GM12891 (cell line): ENCODE results near the gene HSD17B10.
A peak's percentile ranks its signal among the peaks of the same experiment; 100 is the strongest.
"Not testable (repeated sequence)": the region's sequence is repeated elsewhere in the genome, so short reads cannot be mapped to it uniquely, and the experiment has no call there.

Source experiments
- DNase-seq: peaks from one replicate; pipeline ENCODE4 v3.0.0; 2011; ENCODE audit warnings: low spot score; ENCODE audit not compliant: insufficient read length
- FAIRE-seq: peaks from 2 replicates; lab custom pipeline; 2011; peaks lifted over from hg19 to GRCh38; lab: Jason Lieb, UNC
- PAX5 ChIP-seq: IDR thresholded peaks from 2 replicates; pipeline ENCODE4 v1.6.1; 2011; ENCODE audit warnings: low read length, moderate library complexity, mild to moderate bottlenecking; ENCODE audit not compliant: insufficient read depth, severe bottlenecking
- POLR2A ChIP-seq: IDR thresholded peaks from 2 replicates; pipeline ENCODE4 v1.6.1; 2011; ENCODE audit warnings: low read depth, low read length, control low read depth
- POLR2AphosphoS5 ChIP-seq: IDR thresholded peaks from 2 replicates; pipeline ENCODE4 v1.6.1; 2011; ENCODE audit warnings: low read depth, low read length, control low read depth
- POU2F2 ChIP-seq: IDR thresholded peaks from 2 replicates; pipeline ENCODE4 v1.6.1; 2011; ENCODE audit warnings: low read depth, mild to moderate bottlenecking, control low read depth, low read length, moderate library complexity
- SPI1 ChIP-seq: IDR thresholded peaks from 2 replicates; pipeline ENCODE4 v1.6.1; 2011; ENCODE audit warnings: low read depth, low read length, control low read depth
- TAF1 ChIP-seq: IDR thresholded peaks from 2 replicates; pipeline ENCODE4 v1.6.1; 2011; ENCODE audit warnings: low read depth, low read length, control low read depth

HSD17B10 gene

GRCh38 chrX:53438174-53438831 is 4.1 kb upstream of the HSD17B10 start:
- FAIRE-seq (peak; percentile 23), DNase-seq (no peak)
- TF ChIP-seq PAX5 (no peak), POLR2AphosphoS5 (no peak), SPI1 (no peak), POU2F2 (no peak), TAF1 (no peak), POLR2A (no peak)

- TF ChIP-seq PAX5 (no peak), SPI1 (no peak), POU2F2 (no peak), POLR2AphosphoS5 (no peak)
- DNase-seq (no peak), FAIRE-seq (no peak)
Observed at GRCh38 chrX:53437206-53437605, 3.0 kb upstream of the HSD17B10 start.

- DNase-seq, result no peak
- FAIRE-seq, result peak; percentile 99
- no peak for TF ChIP-seq POLR2AphosphoS5
- no peak for TF ChIP-seq TAF1
- TF ChIP-seq POU2F2, result no peak
- no peak for TF ChIP-seq PAX5
- TF ChIP-seq SPI1, result no peak
- no peak for TF ChIP-seq POLR2A
Observed at GRCh38 chrX:53435997-53436396, 1.8 kb upstream of the HSD17B10 start.

- no peak for DNase-seq
- no peak for FAIRE-seq
- TF ChIP-seq TAF1 (no peak), POU2F2 (no peak)
Observed at GRCh38 chrX:53430231-53430630, 3.9 kb downstream of the HSD17B10 start.

- FAIRE-seq (no peak), DNase-seq (no peak)
- TF ChIP-seq POLR2AphosphoS5 (no peak), SPI1 (no peak), POU2F2 (no peak), TAF1 (no peak), POLR2A (no peak), PAX5 (no peak)
Observed at GRCh38 chrX:53429755-53430154, 4.4 kb downstream of the HSD17B10 start.

- FAIRE-seq, result no peak
- TF ChIP-seq TAF1 (no peak), POLR2AphosphoS5 (no peak), POU2F2 (no peak), PAX5 (no peak), POLR2A (no peak), SPI1 (no peak)
- DNase-seq, result no peak
Observed at GRCh38 chrX:53422861-53423306, 11.3 kb downstream of the HSD17B10 start, which contains the start of gene RIBC1. TSS of gene RIBC1 (plus strand) at chrX:53422873. CDS start at chrX:53426277, 3,404 bp downstream.

GRCh38 chrX:53422086-53422860 is 11.9 kb downstream of the HSD17B10 start, which contains the start of gene SMC1A:
TSS of gene SMC1A (minus strand) at chrX:53422654. CDS start at chrX:53422600, 54 bp downstream.
- DNase-seq (peak; percentile 78), FAIRE-seq (peak; percentile 99)
- TF ChIP-seq TAF1, result peak; percentile 83
- peak; percentile 67 for TF ChIP-seq POLR2A
- TF ChIP-seq PAX5, result peak; percentile 44
- TF ChIP-seq POLR2AphosphoS5, result peak; percentile 69
- no peak for TF ChIP-seq SPI1
- TF ChIP-seq POU2F2, result no peak

GRCh38 chrX:53421772-53422085 is 12.4 kb downstream of the HSD17B10 start:
- DNase-seq (no peak), FAIRE-seq (no peak)
- TF ChIP-seq POLR2A (no peak), SPI1 (no peak), POU2F2 (no peak), TAF1 (no peak), POLR2AphosphoS5 (no peak), PAX5 (no peak)

GRCh38 chrX:53421125-53421524 is 13.0 kb downstream of the HSD17B10 start:
- FAIRE-seq, result no peak
- DNase-seq, result no peak
- TF ChIP-seq SPI1 (no peak), PAX5 (no peak), POLR2AphosphoS5 (no peak), TAF1 (no peak)

- FAIRE-seq, DNase-seq: not testable (repeated sequence)
Observed at GRCh38 chrX:53420351-53420750, 13.8 kb downstream of the HSD17B10 start.
